WTC11 (cell line): ENCODE measurements around the gene CADM1. TPM values are rescaled to one million over a fixed set of nuclear protein-coding genes. Genes with fewer than 3 reads are reported as not detected.

Experiments used
- ATAC-seq: fragments of 200-7000 bp; cut with Tn5 transposase; 2 replicates; pipeline ENCODE4 v1.10.0; 2021; ENCODE audit warnings: mild to moderate bottlenecking, moderate library complexity
- CTCF ChIA-PET: fragments of 300-600 bp; sonication (Branson Sonifier 250); formaldehyde crosslinking; loops from one replicate; lab custom pipeline; 2021; ENCODE audit warnings: antibody characterized with exemption; lab: Charles Lee
- POLR2A ChIA-PET: fragments of 350-600 bp; sonication (Branson Sonifier 250); formaldehyde crosslinking; loops from one replicate; lab custom pipeline; 2021; ENCODE audit warnings: antibody characterized with exemption; lab: Charles Lee
- DNase-seq: peaks from one replicate; pipeline ENCODE4 v3.0.0; 2021; ENCODE audit warnings: low spot score
- H3K27ac Mint-ChIP-seq: 2 replicates; pipeline ENCODE4 v1.8.0; 2021; ENCODE audit warnings: mixed read lengths
- H3K27me3 Mint-ChIP-seq: 2 replicates; pipeline ENCODE4 v1.8.0; 2021; ENCODE audit warnings: low read depth, mild to moderate bottlenecking, moderate library complexity, mixed read lengths
- H3K36me3 Mint-ChIP-seq: 2 replicates; pipeline ENCODE4 v1.8.0; 2021; ENCODE audit warnings: mixed read lengths
- H3K4me1 Mint-ChIP-seq: 2 replicates; pipeline ENCODE4 v1.8.0; 2022; ENCODE audit warnings: mixed read lengths
- H3K4me3 Mint-ChIP-seq: 2 replicates; pipeline ENCODE4 v1.8.0; 2021; ENCODE audit warnings: mild to moderate bottlenecking, moderate library complexity, mixed read lengths
- H3K9me3 Mint-ChIP-seq: 2 replicates; pipeline ENCODE4 v1.8.0; 2021; ENCODE audit warnings: mixed read lengths
- ATF1 ChIP-seq: sonication (generic); formaldehyde crosslinking; IDR thresholded peaks from 2 replicates; pipeline ENCODE4 v1.8.1; 2023; ENCODE audit warnings: mild to moderate bottlenecking, moderate library complexity, missing genetic modification reagents
- CREB1 ChIP-seq: sonication (generic); formaldehyde crosslinking; IDR thresholded peaks from 2 replicates; pipeline ENCODE4 v1.8.0; 2023; ENCODE audit warnings: mild to moderate bottlenecking, missing genetic modification reagents
- ELF4 ChIP-seq: sonication (generic); formaldehyde crosslinking; IDR thresholded peaks from 2 replicates; pipeline ENCODE4 v1.8.1; 2022; ENCODE audit warnings: low read depth, mild to moderate bottlenecking, moderate library complexity, missing genetic modification reagents
- ETV6 ChIP-seq: sonication (generic); formaldehyde crosslinking; IDR thresholded peaks from 2 replicates; pipeline ENCODE4 v1.8.1; 2022; ENCODE audit warnings: mild to moderate bottlenecking, missing genetic modification reagents
- MXD4 ChIP-seq: fragments of 250-450 bp; sonication (Bioruptor Pico); IDR thresholded peaks from 2 replicates; pipeline ENCODE4 v1.8.0; 2021; ENCODE audit warnings: mild to moderate bottlenecking, moderate library complexity, borderline replicate concordance
- MYBL2 ChIP-seq: sonication (generic); formaldehyde crosslinking; IDR thresholded peaks from 2 replicates; pipeline ENCODE4 v1.8.1; 2023; ENCODE audit warnings: mild to moderate bottlenecking, moderate library complexity, missing genetic modification reagents
- NFE2L1 ChIP-seq: sonication (generic); formaldehyde crosslinking; IDR thresholded peaks from 2 replicates; pipeline ENCODE4 v1.8.1; 2023; ENCODE audit warnings: missing genetic modification reagents
- NR3C1 ChIP-seq: sonication (generic); formaldehyde crosslinking; conservative IDR thresholded peaks from 2 replicates; pipeline ENCODE4 v1.8.1; 2023; ENCODE audit warnings: low read depth, mild to moderate bottlenecking, missing genetic modification reagents
- SMAD4 ChIP-seq: sonication (generic); formaldehyde crosslinking; IDR thresholded peaks from 2 replicates; pipeline ENCODE4 v1.8.0; 2022; ENCODE audit warnings: mild to moderate bottlenecking, missing genetic modification reagents
- SOX15 ChIP-seq: fragments of 250-450 bp; sonication (Bioruptor Pico); IDR thresholded peaks from 2 replicates; pipeline ENCODE4 v1.9.0; 2021; ENCODE audit warnings: mild to moderate bottlenecking
- SP1 ChIP-seq: sonication (generic); formaldehyde crosslinking; conservative IDR thresholded peaks from 2 replicates; pipeline ENCODE4 v1.8.1; 2022; ENCODE audit warnings: missing genetic modification reagents
- TCF7 ChIP-seq: sonication (generic); formaldehyde crosslinking; IDR thresholded peaks from 2 replicates; pipeline ENCODE4 v1.8.0; 2022; ENCODE audit warnings: mild to moderate bottlenecking, low read depth, missing genetic modification reagents, moderate library complexity
- ZBTB21 ChIP-seq: sonication (generic); formaldehyde crosslinking; IDR thresholded peaks from 2 replicates; pipeline ENCODE4 v1.8.1; 2023; ENCODE audit warnings: mild to moderate bottlenecking, missing genetic modification reagents, borderline replicate concordance
- ZNF232 ChIP-seq: sonication (generic); formaldehyde crosslinking; IDR thresholded peaks from 2 replicates; pipeline ENCODE4 v1.8.0; 2022; ENCODE audit warnings: mild to moderate bottlenecking, missing genetic modification reagents
- ZNF263 ChIP-seq: sonication (generic); formaldehyde crosslinking; IDR thresholded peaks from 2 replicates; pipeline ENCODE4 v1.8.1; 2022; ENCODE audit warnings: low read depth, mild to moderate bottlenecking, moderate library complexity, missing genetic modification reagents
- ZNF671 ChIP-seq: fragments of 250-450 bp; sonication (Bioruptor Pico); IDR thresholded peaks from 2 replicates; pipeline ENCODE4 v1.8.0; 2021; ENCODE audit warnings: mild to moderate bottlenecking
- total RNA-seq: library from RNA; stranded (reverse); gene quantifications from 3 replicates; pipeline ENCODE4 v1.2.3, GENCODE V29; 2021
- TF ChIP-seq, protein P1 (sequence below): fragments of 250-450 bp; sonication (Bioruptor Pico); IDR thresholded peaks from 2 replicates; pipeline ENCODE4 v1.9.0; 2021; ENCODE audit warnings: moderate library complexity, mild to moderate bottlenecking, inconsistent platforms, borderline replicate concordance
- TF ChIP-seq, protein P2 (sequence below): sonication (generic); formaldehyde crosslinking; IDR thresholded peaks from 2 replicates; pipeline ENCODE4 v1.8.1; 2022; ENCODE audit warnings: mild to moderate bottlenecking, missing genetic modification reagents, moderate library complexity, borderline replicate concordance
- TF ChIP-seq, protein P3 (sequence below): fragments of 250-450 bp; sonication (Bioruptor Pico); IDR thresholded peaks from 2 replicates; pipeline ENCODE4 v1.8.0; 2021; ENCODE audit warnings: mild to moderate bottlenecking
- TF ChIP-seq, protein P4 (sequence below): sonication (generic); formaldehyde crosslinking; IDR thresholded peaks from 2 replicates; pipeline ENCODE4 v1.8.0; 2023; ENCODE audit warnings: missing genetic modification reagents, mild to moderate bottlenecking, borderline replicate concordance
- TF ChIP-seq, protein P5 (sequence below): sonication (generic); formaldehyde crosslinking; IDR thresholded peaks from 2 replicates; pipeline ENCODE4 v1.8.1; 2022; ENCODE audit warnings: missing genetic modification reagents, borderline replicate concordance

CADM1 gene
- total RNA-seq, 1 experiment from 2014 or later, result 26.8 TPM

DNA sequence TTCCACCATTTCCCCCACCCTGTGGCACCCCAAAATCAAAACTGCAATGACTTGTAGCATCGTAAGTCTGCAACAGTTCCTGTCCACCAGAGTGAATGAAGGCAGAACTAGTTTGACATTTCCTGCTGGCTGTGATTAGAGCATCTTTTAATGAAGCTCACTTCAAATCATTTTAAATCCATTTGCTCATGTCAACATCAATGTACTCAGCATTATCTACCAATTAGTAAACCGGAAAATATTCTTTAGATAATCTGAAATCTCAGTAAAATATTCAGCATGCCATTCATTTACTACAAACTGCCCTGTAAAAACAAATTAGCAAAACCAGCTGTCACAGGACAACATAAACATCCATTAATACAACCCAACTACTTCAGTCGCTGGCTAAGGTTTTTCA lies 38.1 kb downstream of the CADM1 start (continued):
- TF ChIP-seq, protein P1, sequence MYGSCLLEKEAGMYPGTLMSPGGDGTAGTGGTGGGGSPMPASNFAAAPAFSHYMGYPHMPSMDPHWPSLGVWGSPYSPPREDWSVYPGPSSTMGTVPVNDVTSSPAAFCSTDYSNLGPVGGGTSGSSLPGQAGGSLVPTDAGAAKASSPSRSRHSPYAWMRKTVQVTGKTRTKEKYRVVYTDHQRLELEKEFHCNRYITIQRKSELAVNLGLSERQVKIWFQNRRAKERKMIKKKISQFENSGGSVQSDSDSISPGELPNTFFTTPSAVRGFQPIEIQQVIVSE (CRISPR knock-in tag), result no peak
- no peak for TF ChIP-seq MXD4 (CRISPR knock-in tag)
- TF ChIP-seq, protein P2, sequence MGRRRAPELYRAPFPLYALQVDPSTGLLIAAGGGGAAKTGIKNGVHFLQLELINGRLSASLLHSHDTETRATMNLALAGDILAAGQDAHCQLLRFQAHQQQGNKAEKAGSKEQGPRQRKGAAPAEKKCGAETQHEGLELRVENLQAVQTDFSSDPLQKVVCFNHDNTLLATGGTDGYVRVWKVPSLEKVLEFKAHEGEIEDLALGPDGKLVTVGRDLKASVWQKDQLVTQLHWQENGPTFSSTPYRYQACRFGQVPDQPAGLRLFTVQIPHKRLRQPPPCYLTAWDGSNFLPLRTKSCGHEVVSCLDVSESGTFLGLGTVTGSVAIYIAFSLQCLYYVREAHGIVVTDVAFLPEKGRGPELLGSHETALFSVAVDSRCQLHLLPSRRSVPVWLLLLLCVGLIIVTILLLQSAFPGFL (CRISPR knock-in tag), result no peak

DNA sequence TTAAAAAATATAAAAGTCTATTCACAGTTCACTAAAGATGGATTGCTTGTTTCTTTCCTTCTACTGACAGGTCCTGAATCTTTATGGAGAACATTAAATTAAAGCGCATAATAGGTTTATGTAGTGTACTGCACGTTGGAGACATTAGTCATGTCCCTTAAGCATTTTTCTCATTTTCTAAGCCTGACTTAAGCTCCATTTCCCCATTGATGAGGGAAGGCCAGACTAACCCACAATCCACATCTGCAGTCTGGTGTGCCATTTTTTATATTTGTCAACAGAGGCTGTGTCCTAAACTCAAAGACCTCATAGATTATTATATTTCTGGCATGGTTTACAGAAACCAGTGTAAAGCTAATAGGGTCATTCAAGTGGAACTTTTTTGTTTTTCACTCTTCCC lies 39.9 kb downstream of the CADM1 start:
- POLR2A ChIA-PET, result no interaction called here
- no peak for ATAC-seq
- H3K27me3 Mint-ChIP-seq, result no peaks in the 10 kb centered on the region
- H3K4me3 Mint-ChIP-seq, result no peak overlapping the region
- CTCF ChIA-PET, result no interaction called here
- no peaks in the 10 kb centered on the region for H3K9me3 Mint-ChIP-seq
- no peak overlapping the region for H3K27ac Mint-ChIP-seq
- H3K36me3 Mint-ChIP-seq, result no peaks in the 10 kb centered on the region
- no peak for TF ChIP-seq ATF1 (CRISPR knock-in tag)
- no peak for TF ChIP-seq TCF7 (CRISPR knock-in tag)
- TF ChIP-seq ZNF263, result no peak
- DNase-seq, result no peak
- H3K4me1 Mint-ChIP-seq, result peaks cover 39% of the 10 kb centered on the region

DNA sequence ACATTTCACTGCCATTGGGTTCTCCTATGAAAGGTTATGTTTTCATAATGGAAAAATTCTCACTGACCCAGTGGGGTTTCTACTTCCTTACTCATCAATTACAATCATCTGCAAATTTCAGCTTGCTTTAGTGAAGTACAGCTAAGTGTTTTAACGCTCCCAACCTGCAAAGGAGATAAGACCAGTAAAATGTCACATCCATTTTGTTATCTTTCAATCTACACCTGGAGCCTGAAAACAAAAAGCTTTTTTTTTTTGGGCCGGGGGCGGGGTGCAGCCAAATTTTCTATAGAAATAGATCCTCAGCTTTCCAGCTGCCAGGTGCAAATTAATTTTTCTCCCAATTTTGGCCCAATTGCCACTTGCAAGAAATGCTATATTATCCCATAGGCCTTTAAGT lies 40.6 kb downstream of the CADM1 start:
- no peaks in the 10 kb centered on the region for H3K36me3 Mint-ChIP-seq
- no peak overlapping the region for H3K27ac Mint-ChIP-seq
- peaks cover 44% of the 10 kb centered on the region for H3K4me1 Mint-ChIP-seq
- no peak overlapping the region for H3K4me3 Mint-ChIP-seq
- no peaks in the 10 kb centered on the region for H3K9me3 Mint-ChIP-seq
- no peak for ATAC-seq
- H3K27me3 Mint-ChIP-seq, result no peaks in the 10 kb centered on the region
- CTCF ChIA-PET, result no interaction called here
- POLR2A ChIA-PET, result no interaction called here
- DNase-seq, result no peak
- TF ChIP-seq, protein P3, sequence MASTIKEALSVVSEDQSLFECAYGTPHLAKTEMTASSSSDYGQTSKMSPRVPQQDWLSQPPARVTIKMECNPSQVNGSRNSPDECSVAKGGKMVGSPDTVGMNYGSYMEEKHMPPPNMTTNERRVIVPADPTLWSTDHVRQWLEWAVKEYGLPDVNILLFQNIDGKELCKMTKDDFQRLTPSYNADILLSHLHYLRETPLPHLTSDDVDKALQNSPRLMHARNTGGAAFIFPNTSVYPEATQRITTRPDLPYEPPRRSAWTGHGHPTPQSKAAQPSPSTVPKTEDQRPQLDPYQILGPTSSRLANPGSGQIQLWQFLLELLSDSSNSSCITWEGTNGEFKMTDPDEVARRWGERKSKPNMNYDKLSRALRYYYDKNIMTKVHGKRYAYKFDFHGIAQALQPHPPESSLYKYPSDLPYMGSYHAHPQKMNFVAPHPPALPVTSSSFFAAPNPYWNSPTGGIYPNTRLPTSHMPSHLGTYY (CRISPR knock-in tag), result no peak
- TF ChIP-seq ZNF232 (CRISPR knock-in tag) (no peak), SOX15 (no peak), MYBL2 (no peak), ELF4 (CRISPR knock-in tag) (no peak), NFE2L1 (no peak), ETV6 (CRISPR knock-in tag) (no peak), ZNF671 (CRISPR knock-in tag) (no peak), CREB1 (CRISPR knock-in tag) (no peak), ZBTB21 (CRISPR knock-in tag) (no peak), NR3C1 (CRISPR knock-in tag) (no peak), SMAD4 (no peak), SP1 (no peak)
- TF ChIP-seq, protein P1 (CRISPR knock-in tag), result no peak
- TF ChIP-seq, protein P4, sequence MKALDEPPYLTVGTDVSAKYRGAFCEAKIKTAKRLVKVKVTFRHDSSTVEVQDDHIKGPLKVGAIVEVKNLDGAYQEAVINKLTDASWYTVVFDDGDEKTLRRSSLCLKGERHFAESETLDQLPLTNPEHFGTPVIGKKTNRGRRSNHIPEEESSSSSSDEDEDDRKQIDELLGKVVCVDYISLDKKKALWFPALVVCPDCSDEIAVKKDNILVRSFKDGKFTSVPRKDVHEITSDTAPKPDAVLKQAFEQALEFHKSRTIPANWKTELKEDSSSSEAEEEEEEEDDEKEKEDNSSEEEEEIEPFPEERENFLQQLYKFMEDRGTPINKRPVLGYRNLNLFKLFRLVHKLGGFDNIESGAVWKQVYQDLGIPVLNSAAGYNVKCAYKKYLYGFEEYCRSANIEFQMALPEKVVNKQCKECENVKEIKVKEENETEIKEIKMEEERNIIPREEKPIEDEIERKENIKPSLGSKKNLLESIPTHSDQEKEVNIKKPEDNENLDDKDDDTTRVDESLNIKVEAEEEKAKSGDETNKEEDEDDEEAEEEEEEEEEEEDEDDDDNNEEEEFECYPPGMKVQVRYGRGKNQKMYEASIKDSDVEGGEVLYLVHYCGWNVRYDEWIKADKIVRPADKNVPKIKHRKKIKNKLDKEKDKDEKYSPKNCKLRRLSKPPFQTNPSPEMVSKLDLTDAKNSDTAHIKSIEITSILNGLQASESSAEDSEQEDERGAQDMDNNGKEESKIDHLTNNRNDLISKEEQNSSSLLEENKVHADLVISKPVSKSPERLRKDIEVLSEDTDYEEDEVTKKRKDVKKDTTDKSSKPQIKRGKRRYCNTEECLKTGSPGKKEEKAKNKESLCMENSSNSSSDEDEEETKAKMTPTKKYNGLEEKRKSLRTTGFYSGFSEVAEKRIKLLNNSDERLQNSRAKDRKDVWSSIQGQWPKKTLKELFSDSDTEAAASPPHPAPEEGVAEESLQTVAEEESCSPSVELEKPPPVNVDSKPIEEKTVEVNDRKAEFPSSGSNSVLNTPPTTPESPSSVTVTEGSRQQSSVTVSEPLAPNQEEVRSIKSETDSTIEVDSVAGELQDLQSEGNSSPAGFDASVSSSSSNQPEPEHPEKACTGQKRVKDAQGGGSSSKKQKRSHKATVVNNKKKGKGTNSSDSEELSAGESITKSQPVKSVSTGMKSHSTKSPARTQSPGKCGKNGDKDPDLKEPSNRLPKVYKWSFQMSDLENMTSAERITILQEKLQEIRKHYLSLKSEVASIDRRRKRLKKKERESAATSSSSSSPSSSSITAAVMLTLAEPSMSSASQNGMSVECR (CRISPR knock-in tag), result no peak
- TF ChIP-seq, protein P5, sequence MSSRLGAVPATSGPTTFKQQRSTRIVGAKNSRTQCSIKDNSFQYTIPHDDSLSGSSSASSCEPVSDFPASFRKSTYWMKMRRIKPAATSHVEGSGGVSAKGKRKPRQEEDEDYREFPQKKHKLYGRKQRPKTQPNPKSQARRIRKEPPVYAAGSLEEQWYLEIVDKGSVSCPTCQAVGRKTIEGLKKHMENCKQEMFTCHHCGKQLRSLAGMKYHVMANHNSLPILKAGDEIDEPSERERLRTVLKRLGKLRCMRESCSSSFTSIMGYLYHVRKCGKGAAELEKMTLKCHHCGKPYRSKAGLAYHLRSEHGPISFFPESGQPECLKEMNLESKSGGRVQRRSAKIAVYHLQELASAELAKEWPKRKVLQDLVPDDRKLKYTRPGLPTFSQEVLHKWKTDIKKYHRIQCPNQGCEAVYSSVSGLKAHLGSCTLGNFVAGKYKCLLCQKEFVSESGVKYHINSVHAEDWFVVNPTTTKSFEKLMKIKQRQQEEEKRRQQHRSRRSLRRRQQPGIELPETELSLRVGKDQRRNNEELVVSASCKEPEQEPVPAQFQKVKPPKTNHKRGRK, result no peak
